Lung (tissue), 12 donors: ENCODE measurements around the gene MLEC. TPM values are rescaled to one million over a fixed set of nuclear protein-coding genes. Genes with fewer than 3 reads are reported as not detected.
A peak's percentile ranks its signal among the peaks of the same experiment; 100 is the strongest.

Experiments
- ATAC-seq: fragments of 200-7000 bp; cut with Tn5 transposase; one replicate; pipeline ENCODE4 v1.9.1; 2020; ENCODE audit warnings: moderate number of reproducible peaks; ENCODE audit not compliant: insufficient read depth, low FRiP score
- DNase-seq, 3 donors: peaks; one replicate each; pipeline ENCODE4 v3.0.0-alpha.2; 2013 to 2017
- H3K27ac ChIP-seq, 2 donors: one replicate each; pipeline ENCODE4 v1.5.1; 2013; ENCODE audit warnings: mild to moderate bottlenecking in 2 of 2, moderate library complexity in 2 of 2, control low read depth in 1 of 2, inconsistent platforms in 1 of 2, low read depth in 1 of 2, low read length in 1 of 2
- H3K27me3 ChIP-seq, 3 donors: one replicate each; pipeline ENCODE4 v1.5.1; 2013; ENCODE audit warnings: low read length in 2 of 3; ENCODE audit not compliant: control insufficient read depth in 3 of 3, insufficient read depth in 3 of 3
- H3K36me3 ChIP-seq, 4 donors: one replicate each; pipeline ENCODE4 v1.5.1; 2013; ENCODE audit warnings: low read length in 4 of 4, mild to moderate bottlenecking in 1 of 4, moderate library complexity in 1 of 4; ENCODE audit not compliant: control insufficient read depth in 4 of 4, insufficient read depth in 4 of 4
- H3K4me1 ChIP-seq, 5 donors: one replicate each; pipeline ENCODE4 v1.5.1; 2013; ENCODE audit warnings: low read length in 5 of 5, mild to moderate bottlenecking in 2 of 5, moderate library complexity in 1 of 5; ENCODE audit not compliant: control insufficient read depth in 5 of 5, insufficient read depth in 5 of 5
- H3K4me3 ChIP-seq: one replicate; pipeline ENCODE4 v1.5.1; 2013; ENCODE audit warnings: mild to moderate bottlenecking, control low read depth, moderate library complexity
- H3K9ac ChIP-seq, 2 donors: one replicate each; pipeline ENCODE4 v1.5.1; 2013; ENCODE audit warnings: low read length in 2 of 2, control low read depth in 1 of 2; ENCODE audit not compliant: insufficient read depth in 1 of 2
- H3K9me3 ChIP-seq, 4 donors: one replicate each; pipeline ENCODE4 v1.5.1; 2013; ENCODE audit warnings: low read length in 3 of 4, mild to moderate bottlenecking in 1 of 4, moderate library complexity in 1 of 4; ENCODE audit not compliant: control insufficient read depth in 4 of 4, insufficient read depth in 3 of 4
- CTCF ChIP-seq: IDR thresholded peaks from 2 replicates; pipeline ENCODE4 v1.5.1; 2012; ENCODE audit warnings: mild to moderate bottlenecking; ENCODE audit errors: control extremely low read depth, extremely low read depth
- WGBS, 2 donors: extraction: QIAGEN DNeasy Blood & Tissue Kit; methylation state at CpG; one replicate each; pipeline ENCODE4 v1.1.7; 2013; 5-methylcytosine and 5-hydroxymethylcytosine counted together
- polyA plus RNA-seq, 2 donors: library from polyadenylated mRNA; stranded (reverse); fragments of 200-250 nt; gene quantifications; one replicate each; pipeline ENCODE4 v1.2.1, GENCODE V29; 2013
- total RNA-seq, 2 donors: library from RNA; depleted of rRNA in 1 of 2; stranded (reverse); fragments of >200 nt in 1 of 2; gene quantifications; one replicate each; pipeline ENCODE4 v1.2.1, GENCODE V29; 2014 to 2021
- donor health status: control.
- donor health status: control.
- donor health status: Bipolar disorder and iron deficiency.
- donor health status: healthy.
- donor health status: DM: yes; HTN: yes; CAD: no.

MLEC gene
- total and polyA plus RNA-seq, 4 donors = 34.1 to 161 (median 53.7) TPM

- H3K36me3 ChIP-seq = peaks cover 21 to 46% (median 25%) of the 10 kb centered on the region in 4 donors
- peak; percentile 62 for TF ChIP-seq CTCF
- no peaks in the 10 kb centered on the region for H3K27me3 ChIP-seq
- 23 to 26% methylated on average over 4 of the region's 4 CpGs for WGBS, 2 donors
- no peak overlapping the region for H3K27ac ChIP-seq
- H3K9ac ChIP-seq = no peak overlapping the region
- no peak overlapping the region for H3K4me3 ChIP-seq
- DNase-seq (peak; percentile 77 to 89 (median 88)), ATAC-seq (peak; percentile 67)
- H3K4me1 ChIP-seq = peaks cover 4 to 37% (median 7%) of the 10 kb centered on the region in 5 donors
- no peaks in the 10 kb centered on the region for H3K9me3 ChIP-seq
These were observed 27.0 kb downstream of the MLEC start for GRCh38 chr12:120713861-120714482.

- Histone ChIP-seq H3K27me3 (no peaks in the 10 kb centered on the region), H3K4me3 (no peak overlapping the region), H3K4me1 (peaks cover 0 to 15% (median 8%) of the 10 kb centered on the region in 5 donors), H3K9me3 (no peaks in the 10 kb centered on the region), H3K36me3 (peaks cover 27 to 74% (median 53%) of the 10 kb centered on the region in 4 donors), H3K9ac (no peak overlapping the region), H3K27ac (no peak overlapping the region)
- no peak for ATAC-seq
- no peak for DNase-seq
- no peak for TF ChIP-seq CTCF
- 92 to 97% methylated on average over 9 of the region's 9 CpGs for WGBS, 2 donors
These were observed 31.1 kb downstream of the MLEC start for GRCh38 chr12:120718055-120718454.

GRCh38 chr12:120719072-120719471, 32.1 kb downstream of the MLEC start:
- peaks cover 0 to 5% (median 4%) of the 10 kb centered on the region in 5 donors for H3K4me1 ChIP-seq
- H3K36me3 ChIP-seq = peaks cover 27 to 74% (median 50%) of the 10 kb centered on the region in 4 donors
- DNase-seq (no peak), ATAC-seq (no peak)
- H3K9me3 ChIP-seq = no peaks in the 10 kb centered on the region
- H3K27ac ChIP-seq = no peak overlapping the region
- no peaks in the 10 kb centered on the region for H3K27me3 ChIP-seq
- 69 to 89% methylated on average over 2 of the region's 2 CpGs for WGBS, 2 donors
- no peak for TF ChIP-seq CTCF
- no peak overlapping the region for H3K4me3 ChIP-seq
- no peak overlapping the region for H3K9ac ChIP-seq
